CD14-positive monocyte (primary cell): ENCODE measurements around the gene KIF25. TPM values are rescaled to one million over a fixed set of nuclear protein-coding genes. Genes with fewer than 3 reads are reported as not detected.

Experiments used
- DNase-seq, 3 donors: peaks; one replicate each; pipeline ENCODE4 v3.0.0-alpha.2; 2011 to 2022
- H2AFZ ChIP-seq: 2 replicates; pipeline ENCODE4 v1.6.0; 2012; ENCODE audit warnings: mild to moderate bottlenecking, low read depth, low read length, inconsistent platforms; ENCODE audit not compliant: insufficient read depth, poor library complexity, severe bottlenecking
- H3K27ac ChIP-seq, 2 donors: 1 replicate in 1 of 2; 2 replicates in 1 of 2; pipeline ENCODE4 v1.5.1; 2012 to 2013; ENCODE audit warnings: low read length in 2 of 2, control low read depth in 1 of 2, inconsistent platforms in 1 of 2, low read depth in 1 of 2, mild to moderate bottlenecking in 1 of 2
- H3K27me3 ChIP-seq, 2 donors: one replicate each; pipeline versions ENCODE4 v1.6.0 to v1.6.1; 2011 to 2013; ENCODE audit warnings: low read length in 2 of 2; ENCODE audit not compliant: control insufficient read depth in 2 of 2, insufficient read depth in 2 of 2
- H3K36me3 ChIP-seq, 2 donors: replicated peaks in 1 of 2; 1 replicate in 1 of 2; 2 replicates in 1 of 2; pipeline versions ENCODE4 v1.5.1 to v1.6.1; 2012 to 2013; ENCODE audit warnings: low read length in 2 of 2, control low read depth in 1 of 2, inconsistent platforms in 1 of 2, mild to moderate bottlenecking in 1 of 2; ENCODE audit not compliant: insufficient read depth in 2 of 2, control insufficient read depth in 1 of 2
- H3K4me1 ChIP-seq, 2 donors: 1 replicate in 1 of 2; 2 replicates in 1 of 2; pipeline versions ENCODE4 v1.5.1 to v1.6.1; 2012 to 2013; ENCODE audit warnings: low read length in 2 of 2, control low read depth in 1 of 2, inconsistent platforms in 1 of 2, mild to moderate bottlenecking in 1 of 2, moderate library complexity in 1 of 2; ENCODE audit not compliant: insufficient read depth in 2 of 2, control insufficient read depth in 1 of 2
- H3K4me2 ChIP-seq: replicated peaks from 2 replicates; pipeline ENCODE3; 2012; ENCODE audit warnings: low read length, moderate library complexity, mild to moderate bottlenecking; ENCODE audit not compliant: poor library complexity, severe bottlenecking; ENCODE audit errors: extremely low read depth
- H3K4me3 ChIP-seq, 3 experiments: fragments of 200-600 bp in 1 of 3; sonication (generic) in 1 of 3; replicated peaks in 1 of 3; 1 replicate in 2 of 3; 2 replicates in 1 of 3; pipeline ENCODE4 v1.5.1; 2011 to 2013; ENCODE audit warnings: low read length in 3 of 3, mild to moderate bottlenecking in 3 of 3, control low read depth in 2 of 3, low read depth in 2 of 3, inconsistent platforms in 1 of 3, moderate library complexity in 1 of 3
- H3K79me2 ChIP-seq: 2 replicates; pipeline ENCODE4 v1.6.0; 2012; ENCODE audit warnings: mild to moderate bottlenecking, control low read depth, inconsistent platforms, low read length, moderate library complexity; ENCODE audit not compliant: insufficient read depth
- H3K9ac ChIP-seq: 2 replicates; pipeline ENCODE4 v1.6.0; 2017; ENCODE audit warnings: low read length, mild to moderate bottlenecking; ENCODE audit not compliant: insufficient read depth, poor library complexity, severe bottlenecking
- H3K9me3 ChIP-seq, 2 donors: replicated peaks in 1 of 2; 1 replicate in 1 of 2; 2 replicates in 1 of 2; pipeline versions ENCODE4 v1.5.1 to v1.6.1; 2012 to 2013; ENCODE audit warnings: low read length in 2 of 2, control low read depth in 1 of 2; ENCODE audit not compliant: control insufficient read depth in 1 of 2, insufficient read depth in 1 of 2
- H4K20me1 ChIP-seq: 2 replicates; pipeline ENCODE4 v1.6.0; 2012; ENCODE audit warnings: mild to moderate bottlenecking, low read length, control low read depth, moderate library complexity; ENCODE audit not compliant: insufficient read depth
- H3K27ac Mint-ChIP-seq, 7 donors: one replicate each; pipeline ENCODE4 v1.8.0; 2020; ENCODE audit warnings: mild to moderate bottlenecking in 7 of 7, mixed read lengths in 7 of 7, moderate library complexity in 6 of 7, inconsistent platforms in 2 of 7
- H3K27me3 Mint-ChIP-seq, 3 donors: one replicate each; pipeline ENCODE4 v1.8.0; 2021 to 2022; ENCODE audit warnings: low read depth in 3 of 3, mild to moderate bottlenecking in 3 of 3, mixed read lengths in 3 of 3, moderate library complexity in 3 of 3, inconsistent platforms in 1 of 3
- H3K36me3 Mint-ChIP-seq, 2 donors: one replicate each; pipeline ENCODE4 v1.8.0; 2020; ENCODE audit warnings: mixed read lengths in 2 of 2, inconsistent platforms in 1 of 2, mild to moderate bottlenecking in 1 of 2
- H3K4me1 Mint-ChIP-seq: one replicate; pipeline ENCODE4 v1.8.0; 2020; ENCODE audit warnings: mild to moderate bottlenecking, mixed read lengths
- H3K4me3 Mint-ChIP-seq, 2 donors: one replicate each; pipeline ENCODE4 v1.8.0; 2020; ENCODE audit warnings: mild to moderate bottlenecking in 2 of 2, mixed read lengths in 2 of 2, moderate library complexity in 1 of 2
- H3K9me3 Mint-ChIP-seq, 7 donors: one replicate each; pipeline ENCODE4 v1.8.0; 2020 to 2022; ENCODE audit warnings: mixed read lengths in 7 of 7, mild to moderate bottlenecking in 6 of 7, moderate library complexity in 6 of 7, inconsistent platforms in 2 of 7
- CTCF ChIP-seq: fragments of 200-600 bp; IDR thresholded peaks from one replicate; pipeline ENCODE4 v1.8.0; 2022; ENCODE audit warnings: antibody characterized with exemption, mild to moderate bottlenecking
- WGBS: methylation state at CpG from one replicate; pipeline ENCODE4 v1.1.5; 2013; ENCODE audit warnings: missing lambda C conversion rate; ENCODE audit not compliant: insufficient coverage; 5-methylcytosine and 5-hydroxymethylcytosine counted together
- intact Hi-C, 2 donors: fragments of 100-400 bp; cut with micrococcal nuclease; formaldehyde crosslinking; loops; one replicate each; pipeline versions ENCODE4 v1.15.0 to v1.15.1; 2023
- polyA plus RNA-seq, 3 donors: library from polyadenylated mRNA; depleted of rRNA in 1 of 3; unstranded in 2 of 3; stranded (reverse) in 1 of 3; fragments of 300-500 nt in 2 of 3; fragments of >200 nt in 1 of 3; fragmentation: Illumina TruSeq in 2 of 3; gene quantifications; 1 replicate in 2 of 3; 2 replicates in 1 of 3; pipeline ENCODE4 v1.2.3, GENCODE V29; 2012 to 2021

The KIF25 gene
- polyA plus RNA-seq, 3 donors: not detected

GRCh38 chr6:168045141-168045691, 47.7 kb downstream of the KIF25 start:
- no peaks in the 10 kb centered on the region for H3K79me2 ChIP-seq
- no peak overlapping the region for H3K27ac ChIP-seq
- H2AFZ ChIP-seq: no peak overlapping the region
- H3K4me2 ChIP-seq: no peak overlapping the region
- peaks cover 19 to 40% (median 30%) of the 10 kb centered on the region in 7 donors for H3K9me3 Mint-ChIP-seq
- no peak overlapping the region for H3K27ac Mint-ChIP-seq
- TF ChIP-seq CTCF: no peak
- no peak overlapping the region for H3K9ac ChIP-seq
- H3K27me3 Mint-ChIP-seq: peaks cover 0 to 5% (median 0%) of the 10 kb centered on the region in 3 donors
- H3K36me3 ChIP-seq: no peaks in the 10 kb centered on the region
- H3K4me3 Mint-ChIP-seq: no peak overlapping the region
- H4K20me1 ChIP-seq: no peaks in the 10 kb centered on the region
- peaks cover 37 to 51% of the 10 kb centered on the region in 2 donors for H3K9me3 ChIP-seq
- no peak overlapping the region for H3K4me3 ChIP-seq
- intact Hi-C loops: no loop called here
- H3K27me3 ChIP-seq: no peaks in the 10 kb centered on the region
- no peaks in the 10 kb centered on the region for H3K4me1 Mint-ChIP-seq
- H3K4me1 ChIP-seq: no peaks in the 10 kb centered on the region
- DNase-seq: no peak
- WGBS: 94% methylated on average over 19 of the region's 19 CpGs
- no peaks in the 10 kb centered on the region for H3K36me3 Mint-ChIP-seq

GRCh38 chr6:168045706-168046620, 48.5 kb downstream of the KIF25 start:
- Mint-ChIP-seq H3K36me3 (no peaks in the 10 kb centered on the region), H3K4me1 (no peaks in the 10 kb centered on the region), H3K4me3 (no peak overlapping the region), H3K9me3 (peaks cover 14 to 33% (median 23%) of the 10 kb centered on the region in 7 donors), H3K27ac (no peak overlapping the region), H3K27me3 (peaks cover 0 to 5% (median 0%) of the 10 kb centered on the region in 3 donors)
- no peaks in the 10 kb centered on the region for H4K20me1 ChIP-seq
- H2AFZ ChIP-seq: no peak overlapping the region
- H3K27me3 ChIP-seq: no peaks in the 10 kb centered on the region
- H3K9ac ChIP-seq: no peak overlapping the region
- peaks cover 30 to 44% of the 10 kb centered on the region in 2 donors for H3K9me3 ChIP-seq
- DNase-seq: no peak
- H3K79me2 ChIP-seq: no peaks in the 10 kb centered on the region
- intact Hi-C loops: no loop called here
- TF ChIP-seq CTCF: no peak
- H3K27ac ChIP-seq: no peak overlapping the region
- 84% methylated on average over 13 of the region's 20 CpGs for WGBS
- H3K36me3 ChIP-seq: no peaks in the 10 kb centered on the region
- no peak overlapping the region for H3K4me2 ChIP-seq
- no peaks in the 10 kb centered on the region for H3K4me1 ChIP-seq
- H3K4me3 ChIP-seq: no peak overlapping the region
